ENCODE measurements around the gene TSPOAP1.

Gene TSPOAP1

GRCh38 chr17:58373923-58374322 lies 45.3 kb upstream of the TSPOAP1 start:
- TF ChIP-seq CTCF (conservative IDR thresholded peaks at IDR 0.05; ENCODE audit: low read depth, low read length) = no peak
- no peak overlapping the region for H3K4me3 ChIP-seq (ENCODE audit: low read depth, low read length)
- no peak for DNase-seq (ENCODE audit: low read depth)

DNA sequence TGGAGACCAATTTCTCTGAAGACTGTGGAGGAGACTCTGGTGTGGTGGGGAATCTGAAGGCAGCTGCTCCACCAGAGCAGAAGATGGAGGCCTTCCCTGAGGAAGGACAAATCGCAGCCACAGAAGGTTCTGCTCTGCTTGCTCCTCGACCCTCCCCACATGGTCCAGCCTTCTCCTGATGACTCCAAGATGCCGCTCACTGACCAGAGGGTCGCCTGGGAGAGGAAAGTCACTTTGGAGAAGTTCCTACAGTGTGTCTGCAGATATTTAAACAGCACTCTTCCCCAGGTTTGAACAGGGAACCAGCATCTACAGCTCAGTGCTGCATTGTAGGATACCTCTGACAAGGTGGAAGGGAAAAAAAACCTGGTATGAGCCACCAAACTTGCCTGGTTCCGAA lies 44.4 kb upstream of the TSPOAP1 start:
- no peak overlapping the region for H3K4me3 ChIP-seq (ENCODE audit: low read depth, low read length)
- no peak for DNase-seq (ENCODE audit: low read depth)
- TF ChIP-seq CTCF (conservative IDR thresholded peaks at IDR 0.05; ENCODE audit: low read depth, low read length) = no peak

DNA sequence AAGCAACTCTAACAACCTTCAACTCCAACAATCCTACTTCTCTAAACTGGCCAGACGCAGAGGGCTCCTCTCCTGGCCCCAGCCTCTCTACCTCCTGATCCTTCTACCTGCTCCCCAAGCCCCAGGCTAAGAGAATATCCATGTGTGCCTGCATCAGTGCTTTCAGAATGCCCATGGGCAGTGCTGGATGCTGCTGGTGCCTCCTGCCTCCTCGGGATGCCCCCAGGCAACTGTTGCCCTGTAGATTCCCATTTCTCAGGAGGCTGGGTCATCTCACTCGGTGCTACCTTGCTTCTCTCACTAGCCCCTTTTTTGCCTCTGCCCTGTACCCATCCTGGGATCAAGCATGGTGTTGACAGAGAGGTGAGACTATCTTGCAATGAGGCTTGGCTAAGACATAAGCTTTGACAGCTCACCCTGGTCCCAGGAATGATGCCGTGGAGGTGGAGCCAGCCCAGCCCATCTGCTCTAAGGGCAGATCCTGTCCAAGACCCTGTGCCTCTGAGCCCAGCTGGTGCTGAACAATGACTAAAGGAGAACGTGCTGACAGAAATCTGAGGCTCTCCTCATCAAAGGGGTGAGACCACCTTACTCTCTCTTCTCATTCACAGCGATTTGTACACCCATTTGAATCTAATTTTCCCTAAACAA lies 42.8 kb upstream of the TSPOAP1 start:
- no peak for TF ChIP-seq CTCF (conservative IDR thresholded peaks at IDR 0.05; ENCODE audit: low read depth, low read length)
- no peak for DNase-seq (ENCODE audit: low read depth)
- no peak overlapping the region for H3K4me3 ChIP-seq (ENCODE audit: low read depth, low read length)

- H3K4me3 ChIP-seq (ENCODE audit: low read depth, low read length) = no peak overlapping the region
- no peak for DNase-seq (ENCODE audit: low read depth)
- TF ChIP-seq CTCF (conservative IDR thresholded peaks at IDR 0.05; ENCODE audit: low read depth, low read length) = no peak
Observed at GRCh38 chr17:58370716-58371115, 42.1 kb upstream of the TSPOAP1 start.

DNA sequence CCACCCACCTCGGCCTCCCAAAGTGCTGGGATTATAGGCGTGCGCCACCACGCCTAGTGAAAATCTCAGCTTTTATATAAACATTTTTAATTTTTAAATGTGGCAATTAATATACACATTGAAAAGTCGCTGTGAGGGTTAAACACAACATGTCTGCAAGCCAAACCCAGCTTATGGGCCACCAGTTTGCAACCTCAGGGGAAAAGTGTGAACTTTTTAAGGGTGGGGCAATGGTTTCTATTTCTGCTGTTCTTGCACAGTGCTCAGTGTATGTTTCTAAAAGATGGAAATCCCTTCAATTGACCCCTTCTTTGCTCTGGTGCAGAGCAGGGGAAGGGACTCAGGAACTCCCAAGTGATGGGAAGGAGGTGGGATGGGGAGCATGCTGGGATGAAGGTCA lies 41.7 kb upstream of the TSPOAP1 start:
- TF ChIP-seq CTCF (conservative IDR thresholded peaks at IDR 0.05; ENCODE audit: low read depth, low read length) = no peak
- DNase-seq (ENCODE audit: low read depth) = no peak
- H3K4me3 ChIP-seq (ENCODE audit: low read depth, low read length) = no peak overlapping the region

DNA sequence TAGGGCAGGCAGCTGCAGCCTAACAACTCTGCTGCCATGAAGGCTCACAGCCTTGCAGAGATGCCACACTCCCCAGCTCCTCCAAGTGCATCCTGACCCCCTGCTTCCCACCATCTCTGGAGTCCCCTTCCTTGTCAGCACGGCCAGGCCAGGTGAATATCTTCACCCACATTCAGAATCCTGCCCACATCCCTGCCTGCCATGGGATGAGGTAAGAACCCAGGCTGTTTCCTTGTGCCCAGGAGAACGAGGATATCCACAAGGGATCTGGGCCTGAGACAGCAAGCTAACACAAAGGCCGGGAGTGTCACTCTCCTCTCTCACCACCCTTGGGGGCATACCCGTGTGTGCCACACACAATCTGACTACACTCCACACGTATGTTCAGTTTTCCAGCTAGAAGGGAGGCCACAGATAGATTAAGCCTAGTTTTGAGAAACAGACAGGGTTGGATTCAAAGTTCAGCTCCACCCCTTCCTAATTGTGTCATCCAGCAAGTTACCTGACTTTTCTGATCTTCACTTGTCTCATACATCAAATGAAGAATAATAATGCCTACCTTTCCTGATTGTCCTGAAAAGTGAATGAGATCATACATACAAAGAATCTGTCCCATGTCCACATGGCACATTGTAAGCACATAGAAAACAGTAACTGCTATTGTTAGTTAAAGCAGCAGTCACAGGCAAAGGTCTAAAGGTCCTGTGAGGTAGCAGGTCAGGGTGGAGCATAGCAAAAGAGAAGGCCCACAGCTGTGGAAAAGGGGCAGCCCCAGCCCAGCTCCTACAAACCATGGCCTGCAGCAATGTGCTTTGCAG lies 40.8 kb upstream of the TSPOAP1 start:
- TF ChIP-seq CTCF (conservative IDR thresholded peaks at IDR 0.05; ENCODE audit: low read depth, low read length) = no peak
- no peak overlapping the region for H3K4me3 ChIP-seq (ENCODE audit: low read depth, low read length)
- DNase-seq (ENCODE audit: low read depth) = no peak

DNA sequence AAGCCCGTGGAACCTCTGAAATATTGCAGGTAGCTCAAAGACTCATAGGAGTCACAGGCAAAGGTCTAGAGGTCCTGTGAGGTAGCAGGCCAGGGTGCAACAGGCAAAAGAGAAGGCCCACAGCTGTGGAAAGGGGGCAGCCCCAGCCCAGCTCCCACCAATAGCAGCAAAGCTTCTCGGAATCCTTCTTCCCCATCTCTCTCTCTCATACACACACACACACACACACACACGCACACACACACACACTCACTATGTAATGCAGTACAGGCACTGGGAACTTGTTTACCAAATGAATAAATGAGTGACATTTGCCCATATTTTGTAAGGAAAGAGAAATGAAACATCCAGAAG lies 40.2 kb upstream of the TSPOAP1 start:
- TF ChIP-seq CTCF (conservative IDR thresholded peaks at IDR 0.05; ENCODE audit: low read depth, low read length) = no peak
- H3K4me3 ChIP-seq (ENCODE audit: low read depth, low read length) = no peak overlapping the region
- no peak for DNase-seq (ENCODE audit: low read depth)
